GM23338 (cell line): Measurements from ENCODE around the gene ST6GALNAC6.

Experiments
- CREB1 ChIP-seq: fragments of 250-450 bp; sonication (Bioruptor Pico); IDR thresholded peaks from 2 replicates; pipeline ENCODE4 v1.5.0; 2020; ENCODE audit warnings: low read depth, mild to moderate bottlenecking, moderate library complexity
- CTCF ChIP-seq, 2 experiments: fragments of 200-600 bp in 1 of 2; sonication (generic) in 1 of 2; conservative IDR thresholded peaks; 2 replicates each; pipeline versions ENCODE4 v1.5.1 to v1.6.1; 2016 to 2017; ENCODE audit warnings: antibody characterized with exemption in 2 of 2, low read depth in 2 of 2, mild to moderate bottlenecking in 2 of 2, moderate library complexity in 1 of 2
- ETS1 ChIP-seq: IDR thresholded peaks from 2 replicates; pipeline ENCODE4 v1.6.1; 2016; ENCODE audit warnings: antibody characterized with exemption
- EZH2 ChIP-seq: fragments of 200-600 bp; sonication (generic); IDR thresholded peaks from one replicate; pipeline ENCODE4 v1.8.0; 2017; ENCODE audit warnings: antibody characterized with exemption, mild to moderate bottlenecking, low read depth; ENCODE audit not compliant: unreplicated experiment
- EZH2phosphoT487 ChIP-seq: fragments of 200-600 bp; sonication (generic); IDR thresholded peaks from one replicate; pipeline ENCODE4 v1.8.1; 2018; ENCODE audit warnings: antibody characterized with exemption; ENCODE audit not compliant: unreplicated experiment
- JUNB ChIP-seq: IDR thresholded peaks from one replicate; pipeline ENCODE4 v1.6.1; 2016; ENCODE audit warnings: antibody characterized with exemption; ENCODE audit not compliant: unreplicated experiment
- NANOG ChIP-seq: IDR thresholded peaks from 2 replicates; pipeline ENCODE4 v1.6.1; 2016; ENCODE audit warnings: antibody characterized with exemption, borderline replicate concordance
- POLR2AphosphoS5 ChIP-seq: IDR thresholded peaks from 2 replicates; pipeline ENCODE4 v1.6.1; 2016; ENCODE audit warnings: antibody characterized with exemption, low read depth
- REST ChIP-seq: IDR thresholded peaks from one replicate; pipeline ENCODE4 v1.6.1; 2018; ENCODE audit warnings: antibody characterized with exemption; ENCODE audit not compliant: unreplicated experiment
- STAT1 ChIP-seq: IDR thresholded peaks from one replicate; pipeline ENCODE4 v1.6.1; 2016; ENCODE audit warnings: antibody characterized with exemption; ENCODE audit not compliant: unreplicated experiment
- ZNF114 ChIP-seq: fragments of 250-450 bp; sonication (Bioruptor Pico); IDR thresholded peaks from 2 replicates; pipeline ENCODE4 v1.5.0; 2020; ENCODE audit warnings: mild to moderate bottlenecking, moderate library complexity
- ZNF331 ChIP-seq: fragments of 250-450 bp; sonication (Bioruptor Pico); IDR thresholded peaks from 2 replicates; pipeline ENCODE4 v1.5.0; 2020; ENCODE audit warnings: low read depth, mild to moderate bottlenecking, moderate library complexity
- ZNF462 ChIP-seq: fragments of 250-450 bp; sonication (Bioruptor Pico); IDR thresholded peaks from 2 replicates; pipeline ENCODE4 v1.5.0; 2020; ENCODE audit warnings: mild to moderate bottlenecking, moderate library complexity

GRCh38 chr9:127897193-127897692 is 2.2 kb downstream of the ST6GALNAC6 start:
- no peak for TF ChIP-seq CTCF (conservative IDR thresholded peaks at IDR 0.05; ENCODE audit: low read depth in 2 of 2)
- TF ChIP-seq EZH2, result no peak
- TF ChIP-seq REST, result no peak
- peak; percentile 49; the same call in 1 of the 2 replicates for TF ChIP-seq POLR2AphosphoS5
- TF ChIP-seq EZH2phosphoT487, result no peak
- no peak for TF ChIP-seq NANOG
- TF ChIP-seq ZNF114, result no peak
- TF ChIP-seq CREB1 (CRISPR knock-in tag), result no peak
- TF ChIP-seq ETS1, result no peak
- TF ChIP-seq JUNB, result no peak
- no peak for TF ChIP-seq STAT1
- no peak for TF ChIP-seq ZNF462
- no peak for TF ChIP-seq ZNF331 (CRISPR knock-in tag)
